Kidney epithelial cell (primary cell): ENCODE data around the gene SERTAD2. TPM values are rescaled to one million over a fixed set of nuclear protein-coding genes. Genes with fewer than 3 reads are reported as not detected.

Experiments
- DNase-seq: peaks from one replicate; pipeline ENCODE4 v3.0.0-alpha.2; 2010; ENCODE audit warnings: low read depth
- H3K27me3 ChIP-seq: 2 replicates; pipeline ENCODE4 v1.6.0; 2011; ENCODE audit warnings: low read length; ENCODE audit not compliant: control insufficient read depth, insufficient read depth
- H3K36me3 ChIP-seq: 2 replicates; pipeline ENCODE4 v1.5.1; 2011; ENCODE audit warnings: low read length; ENCODE audit not compliant: control insufficient read depth, insufficient read depth
- H3K4me3 ChIP-seq: 2 replicates; pipeline ENCODE4 v1.5.1; 2011; ENCODE audit warnings: low read depth, mild to moderate bottlenecking, control low read depth, low read length
- total RNA-seq: library from RNA; depleted of rRNA; stranded (reverse); fragments of >200 nt; gene quantifications from 2 replicates; pipeline ENCODE4 v1.2.3, GENCODE V29; 2015
- TF ChIP-seq, protein P1 (sequence below): IDR thresholded peaks from 2 replicates; pipeline ENCODE4 v1.5.1; 2011; ENCODE audit warnings: mild to moderate bottlenecking, moderate library complexity, low read length, control low read depth, inconsistent platforms; ENCODE audit not compliant: insufficient read depth, poor library complexity, severe bottlenecking

The SERTAD2 gene
- total RNA-seq, 1 donor from 2014 or later: 13.2 TPM

DNA sequence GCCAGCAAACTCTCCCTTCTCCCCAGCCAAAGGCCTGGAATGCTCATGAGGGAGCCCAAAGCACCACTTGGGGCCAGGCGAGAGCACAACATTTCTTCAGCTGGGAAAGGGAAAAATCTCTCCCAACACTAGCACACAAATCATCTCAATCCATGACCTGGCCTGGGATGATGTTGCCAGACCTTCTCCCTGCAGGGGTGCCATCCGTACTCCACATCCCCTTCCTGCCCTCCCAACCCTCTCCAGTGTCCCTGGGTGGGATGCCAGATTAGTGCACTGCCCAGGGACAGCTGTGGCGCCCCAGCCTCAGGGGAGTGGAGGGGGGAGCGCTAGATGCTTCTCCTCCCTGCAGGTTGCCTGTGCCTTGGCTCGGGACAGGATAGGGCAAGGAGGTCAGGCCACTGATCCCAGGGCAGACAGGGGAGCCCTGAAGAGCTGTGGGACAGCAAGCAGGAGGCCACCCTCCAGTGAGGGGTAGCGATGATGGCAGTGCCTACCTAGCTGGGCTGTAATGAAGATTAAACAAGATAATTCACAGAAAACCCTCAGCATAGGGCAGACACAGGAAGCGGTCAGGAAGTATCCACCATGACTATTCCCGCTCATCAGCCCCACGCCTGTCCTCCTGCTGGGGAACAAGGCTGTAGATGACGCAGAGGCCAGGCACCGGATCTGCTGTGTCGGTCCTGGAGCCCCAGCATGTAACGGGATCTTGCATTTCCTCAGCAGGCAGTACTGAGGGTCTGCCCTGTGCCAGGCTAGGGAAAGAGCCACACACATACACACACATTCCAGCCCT lies 31.1 kb downstream of the SERTAD2 start:
- TF ChIP-seq, protein P1, sequence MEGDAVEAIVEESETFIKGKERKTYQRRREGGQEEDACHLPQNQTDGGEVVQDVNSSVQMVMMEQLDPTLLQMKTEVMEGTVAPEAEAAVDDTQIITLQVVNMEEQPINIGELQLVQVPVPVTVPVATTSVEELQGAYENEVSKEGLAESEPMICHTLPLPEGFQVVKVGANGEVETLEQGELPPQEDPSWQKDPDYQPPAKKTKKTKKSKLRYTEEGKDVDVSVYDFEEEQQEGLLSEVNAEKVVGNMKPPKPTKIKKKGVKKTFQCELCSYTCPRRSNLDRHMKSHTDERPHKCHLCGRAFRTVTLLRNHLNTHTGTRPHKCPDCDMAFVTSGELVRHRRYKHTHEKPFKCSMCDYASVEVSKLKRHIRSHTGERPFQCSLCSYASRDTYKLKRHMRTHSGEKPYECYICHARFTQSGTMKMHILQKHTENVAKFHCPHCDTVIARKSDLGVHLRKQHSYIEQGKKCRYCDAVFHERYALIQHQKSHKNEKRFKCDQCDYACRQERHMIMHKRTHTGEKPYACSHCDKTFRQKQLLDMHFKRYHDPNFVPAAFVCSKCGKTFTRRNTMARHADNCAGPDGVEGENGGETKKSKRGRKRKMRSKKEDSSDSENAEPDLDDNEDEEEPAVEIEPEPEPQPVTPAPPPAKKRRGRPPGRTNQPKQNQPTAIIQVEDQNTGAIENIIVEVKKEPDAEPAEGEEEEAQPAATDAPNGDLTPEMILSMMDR: no peak
- no peak overlapping the region for H3K4me3 ChIP-seq
- DNase-seq: no peak
- no peaks in the 10 kb centered on the region for H3K27me3 ChIP-seq
- no peaks in the 10 kb centered on the region for H3K36me3 ChIP-seq

DNA sequence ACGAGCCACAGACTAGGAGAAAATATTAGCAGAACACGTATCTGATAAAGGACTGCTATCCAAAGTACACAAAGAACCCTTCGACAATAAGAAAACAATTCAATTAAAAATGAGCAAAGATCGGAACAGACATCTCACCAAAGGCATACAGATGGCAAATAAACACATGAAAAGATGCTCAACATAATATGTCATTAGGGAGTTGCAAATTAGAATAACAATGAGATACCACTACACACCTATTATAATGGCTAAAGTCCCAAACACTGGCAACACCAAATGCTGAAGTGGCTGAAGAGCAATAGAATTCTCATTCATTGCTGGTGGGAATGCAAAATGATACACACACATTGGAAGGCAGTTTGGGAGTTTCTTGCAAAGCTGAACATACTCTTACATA lies 33.1 kb downstream of the SERTAD2 start:
- TF ChIP-seq, protein P1: no peak
- no peaks in the 10 kb centered on the region for H3K36me3 ChIP-seq
- DNase-seq: no peak
- no peak overlapping the region for H3K4me3 ChIP-seq
- no peaks in the 10 kb centered on the region for H3K27me3 ChIP-seq

DNA sequence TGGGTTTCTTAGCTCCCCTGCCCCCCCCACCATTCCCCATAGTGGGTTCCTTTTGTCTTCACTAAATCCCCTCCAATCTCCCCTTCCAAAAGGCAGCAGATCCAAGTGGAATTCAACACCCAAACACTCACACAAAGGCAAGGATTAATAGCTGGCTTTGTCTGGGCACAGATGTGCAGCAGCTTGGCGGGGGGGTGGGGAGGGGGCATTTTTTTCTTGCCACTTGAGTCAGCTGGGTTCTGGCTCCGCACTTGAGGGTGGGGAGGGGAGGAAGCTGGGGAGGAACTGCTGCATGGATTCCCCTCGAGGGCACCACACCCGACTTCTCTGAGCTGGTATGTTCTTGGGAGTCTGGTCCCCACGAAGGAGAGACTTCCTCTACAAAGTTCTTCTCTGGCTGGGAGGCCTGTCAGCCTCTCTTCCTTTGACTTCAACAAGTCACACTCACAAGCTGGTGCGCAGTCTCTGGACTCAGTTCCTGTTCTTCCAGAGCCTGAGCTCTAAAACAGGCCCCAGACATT lies 36.0 kb downstream of the SERTAD2 start:
- Histone ChIP-seq H3K27me3 (no peaks in the 10 kb centered on the region), H3K4me3 (no peak overlapping the region), H3K36me3 (no peaks in the 10 kb centered on the region)
- TF ChIP-seq, protein P1: no peak
- no peak for DNase-seq

DNA sequence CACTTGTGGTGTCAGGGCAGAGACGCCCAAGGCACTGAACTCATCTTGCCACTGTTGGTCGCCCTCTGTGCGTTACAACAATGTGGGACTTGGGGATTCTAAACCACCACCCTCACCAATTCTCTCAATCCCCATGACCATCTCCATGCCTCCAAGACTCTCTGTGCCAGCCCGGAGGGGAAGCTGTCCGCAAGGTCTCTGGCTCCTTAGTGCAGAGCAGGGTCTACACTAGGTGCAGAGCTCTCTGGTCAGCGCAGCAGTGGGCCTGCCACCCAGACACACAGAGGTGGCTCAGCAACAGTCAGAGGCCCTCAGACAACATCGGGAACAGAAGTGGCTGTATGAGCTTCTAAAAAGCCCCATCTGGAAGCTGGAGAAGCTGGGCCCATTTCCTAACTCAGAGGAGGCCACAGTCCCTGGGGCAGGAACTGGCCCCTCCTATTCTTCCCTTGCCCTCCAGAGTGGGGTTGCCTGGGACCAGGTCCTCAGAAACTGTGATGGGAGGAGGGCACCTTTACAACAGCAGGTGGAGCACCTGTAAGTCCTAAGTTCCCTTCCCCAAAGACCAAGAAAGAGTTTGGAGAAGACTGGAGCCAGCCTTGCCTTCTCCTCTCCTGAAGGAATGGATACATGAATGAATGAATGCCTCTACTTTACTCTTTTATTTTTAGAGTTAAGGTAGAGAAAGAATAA lies 37.7 kb downstream of the SERTAD2 start:
- H3K27me3 ChIP-seq: no peaks in the 10 kb centered on the region
- no peak for DNase-seq
- no peak overlapping the region for H3K4me3 ChIP-seq
- TF ChIP-seq, protein P1: no peak
- no peaks in the 10 kb centered on the region for H3K36me3 ChIP-seq

DNA sequence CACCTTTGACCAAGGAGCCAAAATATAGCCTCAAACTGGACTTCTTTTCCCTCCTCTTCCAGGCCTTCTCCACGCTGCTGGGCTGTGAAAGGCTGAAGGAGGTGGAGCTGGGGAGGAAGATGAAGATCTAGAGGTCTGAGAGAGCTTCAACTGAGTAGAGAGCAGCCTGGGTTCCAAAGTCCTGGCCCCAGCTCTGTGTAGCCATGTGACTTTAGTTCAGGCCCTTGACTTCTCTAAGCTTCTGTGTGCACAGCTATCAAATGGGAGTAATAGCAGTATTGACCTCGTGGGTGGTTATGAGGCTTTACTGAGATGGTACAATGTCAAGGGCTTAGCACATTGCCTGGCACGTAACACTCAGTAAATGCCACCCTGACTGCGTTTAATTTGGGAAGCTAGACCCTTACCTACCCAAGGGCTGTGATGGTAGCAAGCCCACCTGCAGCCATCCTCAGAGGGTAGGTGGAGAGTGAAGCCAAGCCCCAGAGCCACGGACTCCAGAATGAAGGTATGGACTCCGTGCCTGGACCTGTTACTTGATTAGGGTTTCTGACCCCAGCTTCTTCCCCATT lies 38.4 kb downstream of the SERTAD2 start:
- Histone ChIP-seq H3K4me3 (no peak overlapping the region), H3K27me3 (no peaks in the 10 kb centered on the region), H3K36me3 (no peaks in the 10 kb centered on the region)
- TF ChIP-seq, protein P1: no peak
- DNase-seq: no peak
